Measurements from ENCODE around the gene SYNPO2L.
"Not testable (repeated sequence)": the region's sequence is repeated elsewhere in the genome, so short reads cannot be mapped to it uniquely, and the experiment has no call there.

SYNPO2L gene

DNA sequence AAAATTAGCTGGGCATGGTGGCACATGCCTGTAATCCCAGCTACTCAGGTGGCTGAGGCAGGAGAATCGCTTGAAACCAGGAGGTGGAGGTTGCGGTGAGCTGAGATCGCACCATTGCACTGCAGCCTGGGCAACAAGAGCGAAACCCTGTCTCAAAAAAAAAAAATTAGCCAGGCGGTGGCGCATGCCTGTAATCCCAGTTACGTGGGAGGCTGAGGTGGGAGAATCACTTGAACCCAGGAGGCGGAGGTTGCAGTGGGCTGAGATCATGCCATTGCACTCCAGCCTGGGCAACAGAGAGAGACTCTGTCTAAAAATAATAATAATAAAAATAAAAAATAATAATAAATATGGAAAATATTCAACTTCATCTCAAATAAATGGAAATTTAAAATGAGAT, 38.7 kb downstream of the SYNPO2L start:
- not testable (repeated sequence) for H3K4me1 ChIP-seq (ENCODE audit: control insufficient read depth in 1 of 2, insufficient read depth in 2 of 2, low read length in 2 of 2); H3K27ac ChIP-seq (ENCODE audit: low read depth, low read length); H3K4me3 ChIP-seq (ENCODE audit: low read depth in 1 of 2, low read length in 2 of 2); H3K27me3 ChIP-seq (ENCODE audit: control insufficient read depth in 1 of 2, insufficient read depth in 2 of 2, low read length in 2 of 2); H3K36me3 ChIP-seq (ENCODE audit: control insufficient read depth in 1 of 2, insufficient read depth in 2 of 2, low read length in 2 of 2); H3K9me3 ChIP-seq (ENCODE audit: control insufficient read depth in 1 of 2, low read length in 2 of 2); H3K9ac ChIP-seq (ENCODE audit: low read depth in 1 of 2, low read length in 2 of 2)

DNA sequence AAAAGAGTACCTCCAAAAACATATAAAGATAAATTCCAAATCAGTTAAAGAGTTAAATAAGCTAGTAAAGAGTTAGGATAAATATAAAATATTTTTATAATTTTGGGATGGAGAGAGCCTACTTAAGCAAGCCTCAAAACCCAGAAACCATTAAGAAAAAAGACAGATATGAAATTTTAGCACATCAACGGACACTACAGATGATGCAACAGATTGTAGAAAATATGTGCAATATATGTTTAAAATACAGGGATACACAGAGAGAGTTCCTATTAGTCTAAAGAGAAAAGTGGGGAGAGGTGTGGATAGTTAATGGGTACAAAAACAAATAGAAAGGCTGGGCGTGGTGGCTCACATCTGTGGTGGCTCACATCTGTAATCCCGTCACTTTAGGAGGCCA, 41.1 kb downstream of the SYNPO2L start:
- Histone ChIP-seq H3K4me3 (ENCODE audit: low read depth in 1 of 2, low read length in 2 of 2) (no peak overlapping the region), H3K9me3 (ENCODE audit: control insufficient read depth in 1 of 2, low read length in 2 of 2) (no peaks in the 10 kb centered on the region), H3K27ac (ENCODE audit: low read depth, low read length) (no peak overlapping the region), H3K36me3 (ENCODE audit: control insufficient read depth in 1 of 2, insufficient read depth in 2 of 2, low read length in 2 of 2) (no peaks in the 10 kb centered on the region), H3K9ac (ENCODE audit: low read depth in 1 of 2, low read length in 2 of 2) (no peak overlapping the region), H3K27me3 (ENCODE audit: control insufficient read depth in 1 of 2, insufficient read depth in 2 of 2, low read length in 2 of 2) (no peaks in the 10 kb centered on the region), H3K4me1 (ENCODE audit: control insufficient read depth in 1 of 2, insufficient read depth in 2 of 2, low read length in 2 of 2) (no peaks in the 10 kb centered on the region)

DNA sequence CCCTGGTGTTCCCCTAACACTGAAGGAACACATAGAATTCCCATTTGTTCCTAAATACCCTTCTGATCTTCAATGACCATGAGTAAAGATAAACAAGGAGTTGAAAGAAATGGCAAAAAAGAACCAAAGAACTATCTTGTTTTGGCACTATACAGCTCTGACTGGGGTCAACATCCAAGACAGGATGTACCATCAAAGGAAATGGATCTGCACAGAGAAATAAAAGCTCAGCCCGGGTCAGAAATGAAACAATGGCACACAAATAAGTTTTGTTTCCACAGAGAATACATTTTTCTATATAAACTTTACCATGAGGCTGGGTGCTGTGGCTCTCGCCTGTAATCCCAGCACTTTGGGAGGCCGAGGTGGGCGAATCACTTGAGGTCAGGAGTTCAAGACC, 46.7 kb downstream of the SYNPO2L start:
- Histone ChIP-seq H3K27me3 (ENCODE audit: control insufficient read depth in 1 of 2, insufficient read depth in 2 of 2, low read length in 2 of 2) (no peaks in the 10 kb centered on the region), H3K4me3 (ENCODE audit: low read depth in 1 of 2, low read length in 2 of 2) (no peak overlapping the region), H3K4me1 (ENCODE audit: control insufficient read depth in 1 of 2, insufficient read depth in 2 of 2, low read length in 2 of 2) (no peaks in the 10 kb centered on the region), H3K27ac (ENCODE audit: low read depth, low read length) (no peak overlapping the region), H3K9ac (ENCODE audit: low read depth in 1 of 2, low read length in 2 of 2) (no peak overlapping the region), H3K9me3 (ENCODE audit: control insufficient read depth in 1 of 2, low read length in 2 of 2) (no peaks in the 10 kb centered on the region), H3K36me3 (ENCODE audit: control insufficient read depth in 1 of 2, insufficient read depth in 2 of 2, low read length in 2 of 2) (no peaks in the 10 kb centered on the region)

DNA sequence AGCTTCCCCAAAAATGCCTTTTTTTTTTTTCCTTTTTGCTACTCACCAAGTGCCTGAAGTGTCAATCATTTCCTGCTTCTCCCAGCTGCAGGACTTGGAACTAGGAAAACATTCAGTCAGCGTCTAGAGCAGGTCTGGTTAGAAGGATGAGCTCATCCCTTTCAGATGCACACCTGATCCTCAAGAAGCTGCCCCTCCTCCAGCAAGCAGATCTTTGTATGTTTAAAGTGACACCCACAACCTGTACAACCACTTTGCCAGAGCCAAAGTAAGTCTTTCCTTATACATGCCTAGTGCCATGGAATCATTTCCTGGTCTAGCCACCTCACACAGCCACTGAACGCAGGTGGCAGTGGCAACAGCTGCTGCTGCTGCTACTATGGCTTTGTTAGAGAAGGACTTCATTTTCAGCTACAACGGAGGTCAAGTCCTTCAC, 54.3 kb downstream of the SYNPO2L start:
- H3K4me1 ChIP-seq (ENCODE audit: control insufficient read depth in 1 of 2, insufficient read depth in 2 of 2, low read length in 2 of 2), result peaks cover 4 to 6% of the 10 kb centered on the region in 2 donors
- H3K4me3 ChIP-seq (ENCODE audit: low read depth in 1 of 2, low read length in 2 of 2), result no peak overlapping the region
- no peak overlapping the region for H3K27ac ChIP-seq (ENCODE audit: low read depth, low read length)
- H3K36me3 ChIP-seq (ENCODE audit: control insufficient read depth in 1 of 2, insufficient read depth in 2 of 2, low read length in 2 of 2), result no peaks in the 10 kb centered on the region
- H3K9ac ChIP-seq (ENCODE audit: low read depth in 1 of 2, low read length in 2 of 2), result peak overlapping the region; percentile 13 to 41
- H3K27me3 ChIP-seq (ENCODE audit: control insufficient read depth in 1 of 2, insufficient read depth in 2 of 2, low read length in 2 of 2), result no peaks in the 10 kb centered on the region
- no peaks in the 10 kb centered on the region for H3K9me3 ChIP-seq (ENCODE audit: control insufficient read depth in 1 of 2, low read length in 2 of 2)

GRCh38 chr10:73597346-73597745, 58.5 kb downstream of the SYNPO2L start:
- H3K27ac ChIP-seq (ENCODE audit: low read depth, low read length), result no peak overlapping the region
- no peak overlapping the region for H3K4me3 ChIP-seq (ENCODE audit: low read depth in 1 of 2, low read length in 2 of 2)
- H3K27me3 ChIP-seq (ENCODE audit: control insufficient read depth in 1 of 2, insufficient read depth in 2 of 2, low read length in 2 of 2), result no peaks in the 10 kb centered on the region
- no peaks in the 10 kb centered on the region for H3K36me3 ChIP-seq (ENCODE audit: control insufficient read depth in 1 of 2, insufficient read depth in 2 of 2, low read length in 2 of 2)
- H3K9ac ChIP-seq (ENCODE audit: low read depth in 1 of 2, low read length in 2 of 2), result no peak overlapping the region
- no peaks in the 10 kb centered on the region for H3K9me3 ChIP-seq (ENCODE audit: control insufficient read depth in 1 of 2, low read length in 2 of 2)
- peaks cover 4 to 12% of the 10 kb centered on the region in 2 donors for H3K4me1 ChIP-seq (ENCODE audit: control insufficient read depth in 1 of 2, insufficient read depth in 2 of 2, low read length in 2 of 2)
